ENCODE measurements around the gene IZUMO4.
A peak's percentile ranks its signal among the peaks of the same experiment; 100 is the strongest.

- TF ChIP-seq CTCF (IDR thresholded peaks at IDR 0.05), result peak in 1 of 6 experiments; percentile 6
- TF ChIP-seq POLR2AphosphoS5 (IDR thresholded peaks at IDR 0.05), result peak; percentile 67 to 84
- peak in 3 of 4 donors; percentile 71 to 97 (median 93) for TF ChIP-seq POLR2A (IDR thresholded peaks at IDR 0.05)
These were observed 35.7 kb upstream of the IZUMO4 start for GRCh38 chr19:2060884-2061494.
